Measurements from ENCODE around the gene CCDC194. TPM values are rescaled to one million over a fixed set of nuclear protein-coding genes. Genes with fewer than 3 reads are reported as not detected.

CCDC194 gene
- total and polyA plus RNA-seq, 8 donors: not detected

- H3K9me3 ChIP-seq: no peaks in the 10 kb centered on the region
- no peak overlapping the region for H3K27ac ChIP-seq
- TF ChIP-seq POLR2A (IDR thresholded peaks at IDR 0.05) (no peak), CTCF (IDR thresholded peaks at IDR 0.05) (no peak), EP300 (IDR thresholded peaks at IDR 0.05) (no peak), POLR2AphosphoS5 (IDR thresholded peaks at IDR 0.05) (no peak)
- WGBS, 5 donors: 92 to 96% (median 93%) methylated on average over 14 to 15 of the region's 15 CpGs
- H3K4me1 ChIP-seq: peaks cover 10 to 39% (median 31%) of the 10 kb centered on the region in 4 donors
- no peaks in the 10 kb centered on the region for H3K27me3 ChIP-seq
- H3K4me3 ChIP-seq: no peak overlapping the region
- no peak for DNase-seq
- intact Hi-C loops (cut with DNase I; ENCODE audit: low total_unique reads): no loop called here
- H3K36me3 ChIP-seq: peaks cover 0 to 32% (median 21%) of the 10 kb centered on the region in 4 donors
Observed at GRCh38 chr19:17341386-17341785, 52.6 kb downstream of the CCDC194 start.

GRCh38 chr19:17340871-17341357 is 53.1 kb downstream of the CCDC194 start:
- H3K27ac ChIP-seq: no peak overlapping the region
- no peaks in the 10 kb centered on the region for H3K9me3 ChIP-seq
- no peak overlapping the region for H3K4me3 ChIP-seq
- DNase-seq: no peak
- peaks cover 10 to 39% (median 28%) of the 10 kb centered on the region in 4 donors for H3K4me1 ChIP-seq
- peaks cover 0 to 32% (median 21%) of the 10 kb centered on the region in 4 donors for H3K36me3 ChIP-seq
- 70 to 83% (median 72%) methylated on average over 15 to 17 of the region's 17 CpGs for WGBS, 5 donors
- intact Hi-C loops (cut with DNase I; ENCODE audit: low total_unique reads): no loop called here
- H3K27me3 ChIP-seq: no peaks in the 10 kb centered on the region
- TF ChIP-seq POLR2A (IDR thresholded peaks at IDR 0.05) (no peak), CTCF (IDR thresholded peaks at IDR 0.05) (no peak), POLR2AphosphoS5 (IDR thresholded peaks at IDR 0.05) (no peak), EP300 (IDR thresholded peaks at IDR 0.05) (no peak)

Other genes starting within 250 kb of the CCDC194 start
- 100 to 1,000 TPM in 1 of 5 donors, 10 to 100 TPM in 3, not detected in 1; 16.2 to 113 (median 22.1) TPM for gene USE1, start 178.8 kb downstream of the CCDC194 start, total RNA-seq
- 10 to 100 TPM; 55.3 to 68.6 (median 64.9) TPM for gene USE1, start 178.8 kb downstream of the CCDC194 start, polyA plus RNA-seq
- gene OCEL1, start 168.0 kb downstream of the CCDC194 start, total RNA-seq: 10 to 100 TPM in 1 of 5 donors, 1 to 10 TPM in 4; 4.7 to 13.0 (median 8.3) TPM
- 10 to 100 TPM; 25.9 to 43.2 (median 39.7) TPM for gene OCEL1, start 168.0 kb downstream of the CCDC194 start, polyA plus RNA-seq
- gene NR2F6, start 148.3 kb downstream of the CCDC194 start, total RNA-seq: 100 to 1,000 TPM in 1 of 5 donors, 10 to 100 TPM in 4; 35.3 to 641 (median 47.3) TPM
- gene NR2F6, start 148.3 kb downstream of the CCDC194 start, polyA plus RNA-seq: 10 to 100 TPM; 34.4 to 57.9 (median 45.0) TPM
- 1 to 10 TPM in 3 of 5 donors, not detected in 2; 3.3 to 7.7 (median 4.5) TPM for gene USHBP1, start 129.5 kb downstream of the CCDC194 start, total RNA-seq
- 1 to 10 TPM; 2.1 to 4.1 (median 3.5) TPM for gene USHBP1, start 129.5 kb downstream of the CCDC194 start, polyA plus RNA-seq
- gene BABAM1, start 126.8 kb downstream of the CCDC194 start, total RNA-seq: 100 to 1,000 TPM in 2 of 5 donors, 10 to 100 TPM in 3; 26.2 to 146 (median 59.7) TPM
- gene BABAM1, start 126.8 kb downstream of the CCDC194 start, polyA plus RNA-seq: 10 to 100 TPM; 66.3 to 87.1 (median 79.9) TPM
- gene ANKLE1, start 112.3 kb downstream of the CCDC194 start, total RNA-seq: under 1 TPM in 1 of 5 donors, not detected in 4; 0.18 TPM
- gene ANKLE1, start 112.3 kb downstream of the CCDC194 start, polyA plus RNA-seq: under 1 TPM in 1 of 3 donors, not detected in 2; 0.63 TPM
- gene ABHD8, start 90.8 kb downstream of the CCDC194 start, total RNA-seq: 10 to 100 TPM in 3 of 5 donors, 1 to 10 TPM in 2; 4.9 to 28.1 (median 15.2) TPM
- gene ABHD8, start 90.8 kb downstream of the CCDC194 start, polyA plus RNA-seq: 10 to 100 TPM in 1 of 3 donors, 1 to 10 TPM in 2; 8.0 to 12.0 (median 9.8) TPM
- gene MRPL34, start 88.3 kb downstream of the CCDC194 start, total RNA-seq: 100 to 1,000 TPM in 3 of 5 donors, 10 to 100 TPM in 1, 1 to 10 TPM in 1; 6.6 to 167 (median 142) TPM
- 100 to 1,000 TPM; 161 to 200 (median 192) TPM for gene MRPL34, start 88.3 kb downstream of the CCDC194 start, polyA plus RNA-seq
- 10 to 100 TPM in 4 of 5 donors, 1 to 10 TPM in 1; 2.2 to 56.0 (median 21.4) TPM for gene DDA1, start 84.6 kb downstream of the CCDC194 start, total RNA-seq
- gene DDA1, start 84.6 kb downstream of the CCDC194 start, polyA plus RNA-seq: 10 to 100 TPM; 30.8 to 63.7 (median 48.1) TPM
- 10 to 100 TPM in 4 of 5 donors, 1 to 10 TPM in 1; 2.9 to 37.9 (median 23.0) TPM for gene ANO8, start 59.3 kb downstream of the CCDC194 start, total RNA-seq
- 1 to 10 TPM; 1.1 to 5.1 (median 3.6) TPM for gene ANO8, start 59.3 kb downstream of the CCDC194 start, polyA plus RNA-seq
- gene GTPBP3, start 56.6 kb downstream of the CCDC194 start, total RNA-seq: 10 to 100 TPM; 17.1 to 93.9 (median 68.7) TPM
- gene GTPBP3, start 56.6 kb downstream of the CCDC194 start, polyA plus RNA-seq: 10 to 100 TPM; 11.2 to 11.8 (median 11.4) TPM
- gene PLVAP, start 16.9 kb downstream of the CCDC194 start, total RNA-seq: 10 to 100 TPM in 4 of 5 donors, 1 to 10 TPM in 1; 5.8 to 62.2 (median 25.0) TPM
- gene PLVAP, start 16.9 kb downstream of the CCDC194 start, polyA plus RNA-seq: 10 to 100 TPM; 34.5 to 95.1 (median 48.6) TPM
- gene BST2, start 11.4 kb upstream of the CCDC194 start, total RNA-seq: 100 to 1,000 TPM in 2 of 5 donors, 10 to 100 TPM in 2, 1 to 10 TPM in 1; 6.4 to 182 (median 38.4) TPM
- gene BST2, start 11.4 kb upstream of the CCDC194 start, polyA plus RNA-seq: 10 to 100 TPM; 34.4 to 68.0 (median 59.1) TPM
- gene MVB12A, start 25.9 kb upstream of the CCDC194 start, total RNA-seq: 10 to 100 TPM in 4 of 5 donors, 1 to 10 TPM in 1; 9.9 to 76.3 (median 44.0) TPM
- 10 to 100 TPM; 63.7 to 67.0 (median 66.0) TPM for gene MVB12A, start 25.9 kb upstream of the CCDC194 start, polyA plus RNA-seq
- gene TMEM221, start 54.5 kb upstream of the CCDC194 start, total RNA-seq: not detected
- under 1 TPM in 1 of 3 donors, not detected in 2; 0.20 TPM for gene TMEM221, start 54.5 kb upstream of the CCDC194 start, polyA plus RNA-seq
- gene NXNL1, start 66.7 kb upstream of the CCDC194 start, total RNA-seq: under 1 TPM in 1 of 5 donors, not detected in 4; 0.92 TPM
- gene NXNL1, start 66.7 kb upstream of the CCDC194 start, polyA plus RNA-seq: not detected
- 100 to 1,000 TPM in 1 of 5 donors, 10 to 100 TPM in 3, 1 to 10 TPM in 1; 5.5 to 116 (median 43.8) TPM for gene SLC27A1, start 76.3 kb upstream of the CCDC194 start, total RNA-seq
- 10 to 100 TPM in 1 of 3 donors, 1 to 10 TPM in 2; 4.0 to 12.7 (median 9.0) TPM for gene SLC27A1, start 76.3 kb upstream of the CCDC194 start, polyA plus RNA-seq
- 100 to 1,000 TPM in 1 of 5 donors, 10 to 100 TPM in 3, 1 to 10 TPM in 1; 2.9 to 258 (median 32.9) TPM for gene PGLS, start 117.5 kb upstream of the CCDC194 start, total RNA-seq
- 100 to 1,000 TPM in 2 of 3 donors, 10 to 100 TPM in 1; 85.0 to 120 (median 114) TPM for gene PGLS, start 117.5 kb upstream of the CCDC194 start, polyA plus RNA-seq
- 100 to 1,000 TPM in 1 of 5 donors, 10 to 100 TPM in 4; 29.6 to 273 (median 43.6) TPM for gene COLGALT1, start 161.5 kb upstream of the CCDC194 start, total RNA-seq
- 10 to 100 TPM; 15.1 to 36.3 (median 18.0) TPM for gene COLGALT1, start 161.5 kb upstream of the CCDC194 start, polyA plus RNA-seq

Measured in stomach (tissue), 9 donors.